Tibial artery (tissue), 4 donors: Measurements from ENCODE around the gene SLIT3.
A peak's percentile ranks its signal among the peaks of the same experiment; 100 is the strongest.

Experiments
- DNase-seq, 2 donors: peaks; one replicate each; pipeline ENCODE4 v3.0.0-alpha.2; 2019
- H3K27ac ChIP-seq, 2 donors: fragments of 200-600 bp; sonication (generic) in 1 of 2; 1 replicate in 1 of 2; 2 replicates in 1 of 2; pipeline ENCODE4 v1.5.1; 2018 to 2019; ENCODE audit warnings: mild to moderate bottlenecking in 1 of 2
- H3K27me3 ChIP-seq, 2 donors: fragments of 200-600 bp; sonication (generic) in 1 of 2; one replicate each; pipeline versions ENCODE4 v1.5.1 to v1.6.0; 2016 to 2019
- H3K36me3 ChIP-seq, 3 donors: fragments of 200-600 bp; sonication (generic) in 2 of 3; one replicate each; pipeline ENCODE4 v1.5.1; 2016 to 2019; ENCODE audit warnings: mild to moderate bottlenecking in 2 of 3
- H3K4me1 ChIP-seq, 4 donors: fragments of 200-600 bp; sonication (generic) in 2 of 4; 1 replicate in 3 of 4; 2 replicates in 1 of 4; pipeline ENCODE4 v1.5.1; 2016 to 2019
- H3K4me3 ChIP-seq, 2 donors: fragments of 200-600 bp; sonication (generic) in 1 of 2; 1 replicate in 1 of 2; 2 replicates in 1 of 2; pipeline ENCODE4 v1.5.1; 2018 to 2019; ENCODE audit warnings: mild to moderate bottlenecking in 2 of 2
- H3K9me3 ChIP-seq, 3 donors: fragments of 200-600 bp; sonication (generic) in 1 of 3; one replicate each; pipeline ENCODE4 v1.5.1; 2016 to 2019
- intact Hi-C: fragments of 100-400 bp; cut with DNase I; formaldehyde crosslinking; loops from one replicate; pipeline ENCODE4 v1.15.0; 2023; ENCODE audit warnings: low total_unique reads
- TF ChIP-seq, protein P1 (sequence below), 2 experiments: fragments of 200-600 bp in 1 of 2; fragments of 450-650 bp in 1 of 2; IDR thresholded peaks; one replicate each; pipeline ENCODE4 v1.5.1; 2017 to 2019; ENCODE audit warnings: antibody characterized with exemption in 2 of 2, mild to moderate bottlenecking in 1 of 2, moderate library complexity in 1 of 2

The SLIT3 gene

DNA sequence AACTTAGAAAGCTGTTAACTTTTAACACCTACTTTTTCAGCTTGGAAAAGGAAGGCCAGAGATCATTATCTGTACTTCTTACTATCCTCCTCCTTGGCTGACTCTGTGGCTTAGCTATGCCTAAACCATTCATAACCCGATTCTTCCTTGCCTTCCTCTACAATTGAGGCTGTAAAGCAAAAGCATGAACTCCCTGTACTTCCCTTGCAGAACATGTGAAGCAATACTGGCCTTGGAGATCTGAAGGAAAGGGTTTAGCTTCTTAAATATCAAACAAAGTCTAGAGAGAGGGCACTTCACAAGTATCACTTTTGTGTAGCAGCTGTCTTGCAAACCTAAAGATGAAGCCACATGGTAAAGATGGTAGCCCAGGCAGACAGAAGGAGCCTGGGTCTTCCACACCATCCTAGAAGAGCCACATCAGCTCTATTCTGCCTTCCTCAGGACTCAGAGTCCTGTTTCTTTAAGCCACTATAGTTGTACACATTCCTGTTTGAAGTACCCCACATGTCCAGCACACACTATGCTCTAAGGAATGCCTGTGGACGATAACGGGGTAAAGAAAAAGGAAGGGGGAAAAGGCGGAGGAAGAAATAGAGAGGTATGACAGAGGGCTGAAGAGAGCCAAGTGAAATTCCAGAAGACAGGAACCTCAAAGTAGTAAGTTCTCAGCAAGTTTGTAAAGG lies 169.2 kb downstream of the SLIT3 start:
- Histone ChIP-seq H3K9me3 (no peaks in the 10 kb centered on the region), H3K27ac (peak overlapping the region; percentile 23 to 68), H3K4me1 (peaks cover 0 to 24% (median 13%) of the 10 kb centered on the region in 4 donors), H3K36me3 (no peaks in the 10 kb centered on the region), H3K27me3 (no peaks in the 10 kb centered on the region), H3K4me3 (no peak overlapping the region)
- DNase-seq, result no peak
- TF ChIP-seq, protein P1, sequence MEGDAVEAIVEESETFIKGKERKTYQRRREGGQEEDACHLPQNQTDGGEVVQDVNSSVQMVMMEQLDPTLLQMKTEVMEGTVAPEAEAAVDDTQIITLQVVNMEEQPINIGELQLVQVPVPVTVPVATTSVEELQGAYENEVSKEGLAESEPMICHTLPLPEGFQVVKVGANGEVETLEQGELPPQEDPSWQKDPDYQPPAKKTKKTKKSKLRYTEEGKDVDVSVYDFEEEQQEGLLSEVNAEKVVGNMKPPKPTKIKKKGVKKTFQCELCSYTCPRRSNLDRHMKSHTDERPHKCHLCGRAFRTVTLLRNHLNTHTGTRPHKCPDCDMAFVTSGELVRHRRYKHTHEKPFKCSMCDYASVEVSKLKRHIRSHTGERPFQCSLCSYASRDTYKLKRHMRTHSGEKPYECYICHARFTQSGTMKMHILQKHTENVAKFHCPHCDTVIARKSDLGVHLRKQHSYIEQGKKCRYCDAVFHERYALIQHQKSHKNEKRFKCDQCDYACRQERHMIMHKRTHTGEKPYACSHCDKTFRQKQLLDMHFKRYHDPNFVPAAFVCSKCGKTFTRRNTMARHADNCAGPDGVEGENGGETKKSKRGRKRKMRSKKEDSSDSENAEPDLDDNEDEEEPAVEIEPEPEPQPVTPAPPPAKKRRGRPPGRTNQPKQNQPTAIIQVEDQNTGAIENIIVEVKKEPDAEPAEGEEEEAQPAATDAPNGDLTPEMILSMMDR (IDR thresholded peaks at IDR 0.05), result no peak
- intact Hi-C loops, result no loop called here

DNA sequence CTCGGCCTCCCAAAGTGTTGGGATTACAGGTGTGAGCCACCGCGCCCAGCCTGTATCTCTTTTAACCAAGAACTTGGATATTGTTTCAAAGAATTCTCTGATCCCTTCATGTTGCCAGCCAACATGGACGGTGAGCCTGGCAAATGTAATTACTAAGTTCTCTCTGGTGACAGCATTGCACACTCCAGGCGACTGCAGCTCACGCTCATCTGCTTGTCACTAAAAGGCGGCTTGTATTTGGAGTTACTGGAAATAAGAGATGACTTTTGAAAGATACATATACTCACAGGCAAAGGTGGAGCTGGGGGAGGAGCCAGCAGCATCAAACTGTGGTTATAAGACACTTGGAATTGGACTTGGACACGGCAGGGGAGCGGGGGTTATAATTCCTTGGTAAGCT lies 172.3 kb downstream of the SLIT3 start:
- Histone ChIP-seq H3K36me3 (no peaks in the 10 kb centered on the region), H3K9me3 (no peaks in the 10 kb centered on the region), H3K27me3 (no peaks in the 10 kb centered on the region), H3K4me3 (no peak overlapping the region), H3K27ac (no peak overlapping the region), H3K4me1 (peaks cover 0 to 31% (median 17%) of the 10 kb centered on the region in 4 donors)
- DNase-seq, result no peak
- TF ChIP-seq, protein P1 (IDR thresholded peaks at IDR 0.05), result no peak
- intact Hi-C loops, result no loop called here

DNA sequence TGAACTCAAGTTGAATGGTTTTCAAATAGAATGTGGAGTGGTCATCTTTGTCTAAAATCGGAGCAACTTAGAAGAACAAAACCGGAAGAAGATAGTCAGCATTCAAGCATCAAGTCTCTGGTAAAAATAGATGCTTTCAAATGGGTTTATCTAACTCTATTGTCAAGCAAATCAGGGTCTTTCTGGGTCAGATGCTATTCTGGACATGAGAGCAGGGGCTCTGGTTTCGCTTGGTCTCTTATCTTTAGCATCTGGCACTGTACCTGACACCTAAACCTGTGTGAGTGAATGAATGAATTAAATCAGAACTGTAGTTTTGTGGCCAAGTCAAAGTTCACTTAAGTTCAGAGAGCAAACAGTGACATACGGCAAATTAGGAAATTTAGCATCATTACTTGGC lies 173.5 kb downstream of the SLIT3 start:
- TF ChIP-seq, protein P1 (IDR thresholded peaks at IDR 0.05), result no peak
- Histone ChIP-seq H3K4me1 (peaks cover 0 to 22% (median 16%) of the 10 kb centered on the region in 4 donors), H3K36me3 (no peaks in the 10 kb centered on the region), H3K27ac (no peak overlapping the region), H3K4me3 (no peak overlapping the region), H3K9me3 (no peaks in the 10 kb centered on the region), H3K27me3 (no peaks in the 10 kb centered on the region)
- no peak for DNase-seq
- intact Hi-C loops, result no loop called here

DNA sequence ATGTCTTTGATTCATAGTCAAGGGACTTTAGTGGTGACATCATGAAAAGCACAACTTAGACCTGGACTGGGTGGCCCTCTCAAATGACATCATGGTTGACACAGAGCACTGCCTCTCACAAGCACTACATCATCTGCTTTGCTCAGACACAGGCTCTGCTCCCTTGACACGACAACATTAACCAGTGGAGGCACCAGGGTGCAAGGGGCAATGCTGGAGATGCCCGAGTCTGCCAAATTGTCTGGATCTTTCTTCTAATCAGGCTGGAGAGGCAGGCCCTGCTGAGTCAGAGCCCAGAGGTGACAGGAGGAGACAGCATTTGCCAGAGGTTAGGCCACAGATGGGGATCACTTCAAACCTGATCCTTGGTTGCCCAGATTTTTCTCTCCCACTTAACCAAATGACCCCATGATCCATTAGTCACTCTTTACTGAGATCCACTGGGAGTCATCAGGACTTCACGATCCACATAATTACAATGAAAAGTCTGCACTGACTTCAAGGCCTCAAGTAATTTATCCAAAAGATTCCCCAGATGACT lies 174.4 kb downstream of the SLIT3 start:
- no peak for DNase-seq
- Histone ChIP-seq H3K9me3 (no peaks in the 10 kb centered on the region), H3K4me3 (no peak overlapping the region), H3K36me3 (no peaks in the 10 kb centered on the region), H3K27ac (no peak overlapping the region), H3K4me1 (peaks cover 0 to 18% (median 8%) of the 10 kb centered on the region in 4 donors), H3K27me3 (no peaks in the 10 kb centered on the region)
- intact Hi-C loops, result no loop called here
- TF ChIP-seq, protein P1 (IDR thresholded peaks at IDR 0.05), result no peak

DNA sequence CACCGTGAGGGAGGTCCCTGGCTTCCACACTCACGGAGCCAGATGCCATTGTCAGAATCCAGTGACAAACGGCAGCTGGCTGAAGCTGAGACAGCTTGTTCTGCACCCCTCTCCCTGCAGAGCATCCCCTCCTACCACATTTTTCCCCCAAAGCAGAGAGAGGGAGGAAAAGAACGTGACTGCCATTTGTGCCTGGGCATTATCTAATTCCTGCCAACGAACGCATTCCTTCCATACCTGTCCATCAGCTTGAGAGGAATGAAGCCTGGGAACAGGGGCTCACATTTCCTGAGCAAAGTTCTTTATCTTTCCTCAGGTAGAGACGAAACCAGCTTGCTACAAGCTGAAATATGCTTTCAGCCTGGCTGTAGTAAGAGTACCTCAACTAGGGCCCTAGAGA lies 175.4 kb downstream of the SLIT3 start:
- Histone ChIP-seq H3K27ac (no peak overlapping the region), H3K27me3 (no peaks in the 10 kb centered on the region), H3K9me3 (no peaks in the 10 kb centered on the region), H3K4me1 (peaks cover 0 to 12% (median 5%) of the 10 kb centered on the region in 4 donors), H3K36me3 (no peaks in the 10 kb centered on the region), H3K4me3 (no peak overlapping the region)
- TF ChIP-seq, protein P1 (IDR thresholded peaks at IDR 0.05), result no peak
- DNase-seq, result no peak
- intact Hi-C loops, result no loop called here
